Lung (tissue), 13 donors: ENCODE data around the gene NUP205. TPM values are rescaled to one million over a fixed set of nuclear protein-coding genes. Genes with fewer than 3 reads are reported as not detected.

ENCODE experiments used
- ATAC-seq: fragments of 200-7000 bp; cut with Tn5 transposase; one replicate; pipeline ENCODE4 v1.9.1; 2020; ENCODE audit warnings: moderate number of reproducible peaks; ENCODE audit not compliant: insufficient read depth, low FRiP score
- DNase-seq, 3 donors: peaks; one replicate each; pipeline ENCODE4 v3.0.0-alpha.2; 2013 to 2017
- H3K27ac ChIP-seq, 2 donors: one replicate each; pipeline ENCODE4 v1.5.1; 2013; ENCODE audit warnings: mild to moderate bottlenecking in 2 of 2, moderate library complexity in 2 of 2, control low read depth in 1 of 2, inconsistent platforms in 1 of 2, low read depth in 1 of 2, low read length in 1 of 2
- H3K27me3 ChIP-seq, 3 donors: one replicate each; pipeline ENCODE4 v1.5.1; 2013; ENCODE audit warnings: low read length in 2 of 3; ENCODE audit not compliant: control insufficient read depth in 3 of 3, insufficient read depth in 3 of 3
- H3K36me3 ChIP-seq, 4 donors: one replicate each; pipeline ENCODE4 v1.5.1; 2013; ENCODE audit warnings: low read length in 4 of 4, mild to moderate bottlenecking in 1 of 4, moderate library complexity in 1 of 4; ENCODE audit not compliant: control insufficient read depth in 4 of 4, insufficient read depth in 4 of 4
- H3K4me1 ChIP-seq, 5 donors: one replicate each; pipeline ENCODE4 v1.5.1; 2013; ENCODE audit warnings: low read length in 5 of 5, mild to moderate bottlenecking in 2 of 5, moderate library complexity in 1 of 5; ENCODE audit not compliant: control insufficient read depth in 5 of 5, insufficient read depth in 5 of 5
- H3K4me3 ChIP-seq: one replicate; pipeline ENCODE4 v1.5.1; 2013; ENCODE audit warnings: mild to moderate bottlenecking, control low read depth, moderate library complexity
- H3K9ac ChIP-seq, 2 donors: one replicate each; pipeline ENCODE4 v1.5.1; 2013; ENCODE audit warnings: low read length in 2 of 2, control low read depth in 1 of 2; ENCODE audit not compliant: insufficient read depth in 1 of 2
- H3K9me3 ChIP-seq, 4 donors: one replicate each; pipeline ENCODE4 v1.5.1; 2013; ENCODE audit warnings: low read length in 3 of 4, mild to moderate bottlenecking in 1 of 4, moderate library complexity in 1 of 4; ENCODE audit not compliant: control insufficient read depth in 4 of 4, insufficient read depth in 3 of 4
- WGBS, 2 donors: extraction: QIAGEN DNeasy Blood & Tissue Kit; methylation state at CpG; one replicate each; pipeline ENCODE4 v1.1.7; 2013; 5-methylcytosine and 5-hydroxymethylcytosine counted together
- polyA plus RNA-seq, 2 donors: library from polyadenylated mRNA; stranded (reverse); fragments of 200-250 nt; gene quantifications; one replicate each; pipeline ENCODE4 v1.2.1, GENCODE V29; 2013
- small RNA-seq: library from RNA; depleted of rRNA; stranded (forward); fragments of <200 nt; gene quantifications from one replicate; pipeline ENCODE3, GENCODE V24; 2014; ENCODE audit warnings: low replicate concordance
- total RNA-seq, 2 donors: library from RNA; depleted of rRNA in 1 of 2; stranded (reverse); fragments of >200 nt in 1 of 2; gene quantifications; one replicate each; pipeline ENCODE4 v1.2.1, GENCODE V29; 2014 to 2021
- TF ChIP-seq, protein P1 (sequence below): IDR thresholded peaks from 2 replicates; pipeline ENCODE4 v1.5.1; 2012; ENCODE audit warnings: mild to moderate bottlenecking; ENCODE audit errors: control extremely low read depth, extremely low read depth
- donor health status: control.
- donor health status: control.
- donor health status: Bipolar disorder and iron deficiency.
- donor health status: healthy.
- donor health status: DM: yes; HTN: yes; CAD: no.

The NUP205 gene
- total and polyA plus RNA-seq, 4 donors = 23.1 to 41.2 (median 34.4) TPM

GRCh38 chr7:135693558-135693957 lies 135.8 kb downstream of the NUP205 start:
- Histone ChIP-seq H3K4me1 (no peaks in the 10 kb centered on the region), H3K27ac (peak overlapping the region in 1 of 2 donors; percentile 1), H3K9ac (no peak overlapping the region), H3K9me3 (no peaks in the 10 kb centered on the region), H3K4me3 (no peak overlapping the region), H3K36me3 (peaks cover 0 to 9% (median 5%) of the 10 kb centered on the region in 4 donors), H3K27me3 (no peaks in the 10 kb centered on the region)
- ATAC-seq (no peak), DNase-seq (no peak)
- WGBS, 2 donors = 94 to 96% methylated on average over 4 of the region's 4 CpGs
- TF ChIP-seq, protein P1, sequence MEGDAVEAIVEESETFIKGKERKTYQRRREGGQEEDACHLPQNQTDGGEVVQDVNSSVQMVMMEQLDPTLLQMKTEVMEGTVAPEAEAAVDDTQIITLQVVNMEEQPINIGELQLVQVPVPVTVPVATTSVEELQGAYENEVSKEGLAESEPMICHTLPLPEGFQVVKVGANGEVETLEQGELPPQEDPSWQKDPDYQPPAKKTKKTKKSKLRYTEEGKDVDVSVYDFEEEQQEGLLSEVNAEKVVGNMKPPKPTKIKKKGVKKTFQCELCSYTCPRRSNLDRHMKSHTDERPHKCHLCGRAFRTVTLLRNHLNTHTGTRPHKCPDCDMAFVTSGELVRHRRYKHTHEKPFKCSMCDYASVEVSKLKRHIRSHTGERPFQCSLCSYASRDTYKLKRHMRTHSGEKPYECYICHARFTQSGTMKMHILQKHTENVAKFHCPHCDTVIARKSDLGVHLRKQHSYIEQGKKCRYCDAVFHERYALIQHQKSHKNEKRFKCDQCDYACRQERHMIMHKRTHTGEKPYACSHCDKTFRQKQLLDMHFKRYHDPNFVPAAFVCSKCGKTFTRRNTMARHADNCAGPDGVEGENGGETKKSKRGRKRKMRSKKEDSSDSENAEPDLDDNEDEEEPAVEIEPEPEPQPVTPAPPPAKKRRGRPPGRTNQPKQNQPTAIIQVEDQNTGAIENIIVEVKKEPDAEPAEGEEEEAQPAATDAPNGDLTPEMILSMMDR = no peak

GRCh38 chr7:135697276-135698049 lies 139.7 kb downstream of the NUP205 start:
- no peaks in the 10 kb centered on the region for H3K4me1 ChIP-seq
- DNase-seq (no peak), ATAC-seq (no peak)
- TF ChIP-seq, protein P1 = no peak
- no peaks in the 10 kb centered on the region for H3K36me3 ChIP-seq
- 71 to 74% methylated on average over 8 of the region's 8 CpGs for WGBS, 2 donors
- no peaks in the 10 kb centered on the region for H3K9me3 ChIP-seq
- no peak overlapping the region for H3K4me3 ChIP-seq
- no peak overlapping the region for H3K9ac ChIP-seq
- H3K27me3 ChIP-seq = no peaks in the 10 kb centered on the region
- no peak overlapping the region for H3K27ac ChIP-seq

Small RNAs within 50 kb of the gene (small RNA-seq; reads per million reads assigned to genes)
- not detected for gene RNU6-1154P

Other genes with a start within 250 kb of the NUP205 start
- 10 to 100 TPM; 16.2 to 61.4 TPM for gene CNOT4, start 47.8 kb upstream of the NUP205 start, total RNA-seq
- gene CNOT4, start 47.8 kb upstream of the NUP205 start, polyA plus RNA-seq = 1 to 10 TPM; 5.6 to 7.2 TPM
- gene STMP1, start 104.6 kb downstream of the NUP205 start, total RNA-seq = 10 to 100 TPM; 28.9 to 33.1 TPM
- gene STMP1, start 104.6 kb downstream of the NUP205 start, polyA plus RNA-seq = 10 to 100 TPM; 23.0 to 23.1 TPM
- gene SLC13A4, start 170.3 kb downstream of the NUP205 start, total RNA-seq = 1 to 10 TPM in 1 of 2 donors, under 1 TPM in 1; 0.17 to 1.3 TPM
- under 1 TPM; 0.18 to 0.19 TPM for gene SLC13A4, start 170.3 kb downstream of the NUP205 start, polyA plus RNA-seq
- gene FAM180A, start 190.9 kb downstream of the NUP205 start, total RNA-seq = 1 to 10 TPM; 1.9 to 2.1 TPM
- gene FAM180A, start 190.9 kb downstream of the NUP205 start, polyA plus RNA-seq = under 1 TPM; 0.18 to 0.65 TPM